Measurements from ENCODE around the gene LMNTD2.
A peak's percentile ranks its signal among the peaks of the same experiment; 100 is the strongest.

Gene LMNTD2

GRCh38 chr11:551131-551530 lies 9.4 kb downstream of the LMNTD2 start:
- DNase-seq = no peak

GRCh38 chr11:550746-551085 lies 9.8 kb downstream of the LMNTD2 start:
- no peak for DNase-seq

GRCh38 chr11:550021-550745 lies 10.4 kb downstream of the LMNTD2 start:
- DNase-seq = no peak

- DNase-seq = no peak
These were observed 11.6 kb downstream of the LMNTD2 start for GRCh38 chr11:548700-549603.

- DNase-seq = no peak
These were observed 15.4 kb downstream of the LMNTD2 start for GRCh38 chr11:545171-545570.

- DNase-seq = no peak
These were observed 15.7 kb downstream of the LMNTD2 start for GRCh38 chr11:544817-545166.

- no peak for DNase-seq
These were observed 19.1 kb downstream of the LMNTD2 start for GRCh38 chr11:541433-541885.

GRCh38 chr11:540583-541432 lies 19.7 kb downstream of the LMNTD2 start:
- DNase-seq = no peak

GRCh38 chr11:539971-540481 lies 20.5 kb downstream of the LMNTD2 start:
- DNase-seq = no peak

- DNase-seq = no peak
These were observed 22.0 kb downstream of the LMNTD2 start for GRCh38 chr11:538431-539051.

- DNase-seq = no peak
These were observed 22.7 kb downstream of the LMNTD2 start for GRCh38 chr11:537622-538430.

GRCh38 chr11:536841-537621 lies 23.5 kb downstream of the LMNTD2 start, which contains the start of gene LRRC56:
LRRC56 (plus strand) TSS chr11:537527; CDS start chr11:540685, 3,158 bp downstream.
- DNase-seq = peak; percentile 79

- DNase-seq = peak; percentile 91
These were observed 24.8 kb downstream of the LMNTD2 start, which contains the start of gene HRAS for GRCh38 chr11:535519-536454. HRAS (minus strand) TSS chr11:535576.

GRCh38 chr11:535210-535518 lies 25.4 kb downstream of the LMNTD2 start:
- no peak for DNase-seq

GRCh38 chr11:534396-535209 lies 25.9 kb downstream of the LMNTD2 start:
- no peak for DNase-seq

GRCh38 chr11:533586-534395 lies 26.7 kb downstream of the LMNTD2 start:
- DNase-seq = no peak

- no peak for DNase-seq
These were observed 27.5 kb downstream of the LMNTD2 start for GRCh38 chr11:532986-533585.
